ENCODE measurements around the gene FZD4. TPM values are rescaled to one million over a fixed set of nuclear protein-coding genes. Genes with fewer than 3 reads are reported as not detected.
"Not testable (repeated sequence)": the region's sequence is repeated elsewhere in the genome, so short reads cannot be mapped to it uniquely, and the experiment has no call there.

Gene FZD4
- total RNA-seq, 3 donors from 2014 or later: 0.05 to 0.11 (median 0.08) TPM

GRCh38 chr11:86918496-86918895, 36.7 kb downstream of the FZD4 start:
- DNase-seq (no peak), ATAC-seq (no peak)
- Mint-ChIP-seq H3K9me3 (no peaks in the 10 kb centered on the region), H3K4me1 (ENCODE audit: low read depth) (peaks cover 3% of the 10 kb centered on the region), H3K36me3 (ENCODE audit: insufficient read depth) (no peaks in the 10 kb centered on the region), H3K27me3 (ENCODE audit: low read depth) (peaks cover 1% of the 10 kb centered on the region), H3K4me3 (no peak overlapping the region)

DNA sequence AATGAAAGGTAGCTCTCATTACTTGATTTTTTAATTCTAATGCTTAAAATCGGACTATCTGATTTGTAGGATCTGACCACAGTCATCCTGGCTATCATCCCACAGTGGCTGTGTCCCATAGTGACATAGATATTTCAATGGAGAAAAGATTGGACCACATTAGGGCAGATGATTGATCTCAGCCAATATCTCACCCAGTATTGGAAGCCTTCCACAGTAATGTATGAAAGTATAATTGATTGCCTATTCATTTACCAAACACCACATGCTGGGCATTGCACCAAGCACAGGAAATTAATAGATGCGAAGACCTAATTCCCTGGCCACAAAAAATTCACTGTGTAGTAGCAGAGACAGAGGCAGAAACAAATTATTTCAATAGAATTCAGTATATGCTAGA, 37.6 kb downstream of the FZD4 start:
- Mint-ChIP-seq H3K27me3 (ENCODE audit: low read depth) (peaks cover 2% of the 10 kb centered on the region), H3K9me3 (no peaks in the 10 kb centered on the region), H3K36me3 (ENCODE audit: insufficient read depth) (no peaks in the 10 kb centered on the region), H3K4me3 (no peak overlapping the region), H3K4me1 (ENCODE audit: low read depth) (peaks cover 3% of the 10 kb centered on the region)
- DNase-seq: no peak
- ATAC-seq: no peak

GRCh38 chr11:86916330-86916729, 38.9 kb downstream of the FZD4 start:
- DNase-seq (no peak), ATAC-seq (no peak)
- H3K27me3 Mint-ChIP-seq (ENCODE audit: low read depth): peaks cover 2% of the 10 kb centered on the region
- H3K4me1 Mint-ChIP-seq (ENCODE audit: low read depth): peaks cover 3% of the 10 kb centered on the region
- H3K9me3 Mint-ChIP-seq: no peaks in the 10 kb centered on the region
- no peak overlapping the region for H3K4me3 Mint-ChIP-seq
- H3K36me3 Mint-ChIP-seq (ENCODE audit: insufficient read depth): no peaks in the 10 kb centered on the region

DNA sequence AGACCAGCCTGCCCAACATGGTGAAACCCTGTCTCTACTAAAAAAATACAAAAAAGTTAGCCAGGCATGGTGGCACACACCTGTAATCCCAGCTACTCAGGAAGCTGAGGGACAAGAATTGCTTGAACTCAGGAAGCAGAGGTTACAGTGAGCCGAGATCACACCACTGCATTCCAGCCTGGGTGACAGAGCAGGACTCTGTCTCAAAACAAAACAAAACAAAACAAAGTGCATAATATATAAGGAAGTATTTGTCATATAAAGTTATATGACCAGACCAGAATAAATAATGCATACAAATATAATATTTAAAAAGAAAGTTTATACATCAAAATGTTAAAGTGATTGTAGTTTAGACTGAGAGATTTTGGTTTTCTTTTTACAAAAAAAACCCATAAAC, 39.3 kb downstream of the FZD4 start:
- not testable (repeated sequence) for H3K36me3 Mint-ChIP-seq (ENCODE audit: insufficient read depth); H3K27me3 Mint-ChIP-seq (ENCODE audit: low read depth); H3K4me3 Mint-ChIP-seq; ATAC-seq; H3K9me3 Mint-ChIP-seq; DNase-seq; H3K4me1 Mint-ChIP-seq (ENCODE audit: low read depth)

GRCh38 chr11:86914865-86915519, 40.2 kb downstream of the FZD4 start:
- DNase-seq (no peak), ATAC-seq (no peak)
- Mint-ChIP-seq H3K36me3 (ENCODE audit: insufficient read depth) (no peaks in the 10 kb centered on the region), H3K4me1 (ENCODE audit: low read depth) (peaks cover 3% of the 10 kb centered on the region), H3K9me3 (no peaks in the 10 kb centered on the region), H3K27me3 (ENCODE audit: low read depth) (peaks cover 2% of the 10 kb centered on the region), H3K4me3 (no peak overlapping the region)

GRCh38 chr11:86912238-86912637, 43.0 kb downstream of the FZD4 start:
- Mint-ChIP-seq H3K4me1 (ENCODE audit: low read depth) (peaks cover 3% of the 10 kb centered on the region), H3K36me3 (ENCODE audit: insufficient read depth) (no peaks in the 10 kb centered on the region), H3K9me3 (no peaks in the 10 kb centered on the region), H3K4me3 (no peak overlapping the region), H3K27me3 (ENCODE audit: low read depth) (peaks cover 2% of the 10 kb centered on the region)
- DNase-seq (no peak), ATAC-seq (no peak)

DNA sequence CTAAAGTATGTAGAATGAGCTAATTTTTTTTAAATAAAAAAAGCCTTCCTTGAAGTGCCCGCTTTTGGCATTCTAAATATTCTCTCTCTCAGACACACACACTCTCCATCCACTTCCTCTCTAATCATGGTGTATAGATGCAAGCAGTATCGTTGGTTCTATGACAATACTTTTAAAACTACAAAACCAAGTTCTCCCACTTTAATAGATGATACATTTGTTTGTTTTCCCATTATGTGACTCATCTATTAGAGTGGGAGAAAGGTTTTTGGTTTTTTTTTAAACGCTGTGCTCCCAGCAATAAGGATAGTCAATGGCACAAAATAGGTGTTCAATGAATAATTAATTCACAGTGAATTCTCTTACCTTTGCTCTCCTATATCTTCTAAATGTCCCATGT, 44.6 kb downstream of the FZD4 start:
- Mint-ChIP-seq H3K4me1 (ENCODE audit: low read depth) (no peaks in the 10 kb centered on the region), H3K9me3 (no peaks in the 10 kb centered on the region), H3K27me3 (ENCODE audit: low read depth) (peaks cover 2% of the 10 kb centered on the region), H3K4me3 (no peak overlapping the region), H3K36me3 (ENCODE audit: insufficient read depth) (no peaks in the 10 kb centered on the region)
- ATAC-seq: no peak
- no peak for DNase-seq

DNA sequence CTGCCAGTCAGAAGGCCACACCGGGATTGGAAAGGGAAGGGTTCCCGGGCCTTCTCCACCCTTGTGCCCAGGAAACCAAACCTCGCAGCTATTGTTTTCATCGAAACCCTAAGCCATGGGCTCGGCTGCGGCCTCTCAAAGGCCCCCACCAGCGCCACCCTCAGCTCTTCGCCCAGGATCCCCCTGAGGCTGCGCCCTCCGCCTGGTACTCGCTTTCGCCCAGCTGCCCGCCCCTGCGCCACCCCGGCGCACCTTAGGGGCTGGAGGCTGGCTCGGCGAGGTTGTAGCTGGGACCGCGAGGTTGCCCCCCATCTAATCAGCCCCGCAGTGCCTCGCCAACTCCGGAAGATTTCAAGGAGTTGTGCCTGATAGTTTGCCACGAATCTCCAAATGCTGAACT, 49.0 kb downstream of the FZD4 start:
- no peak overlapping the region for H3K4me3 Mint-ChIP-seq
- no peaks in the 10 kb centered on the region for H3K27me3 Mint-ChIP-seq (ENCODE audit: low read depth)
- H3K4me1 Mint-ChIP-seq (ENCODE audit: low read depth): no peaks in the 10 kb centered on the region
- ATAC-seq: no peak
- H3K36me3 Mint-ChIP-seq (ENCODE audit: insufficient read depth): no peaks in the 10 kb centered on the region
- no peaks in the 10 kb centered on the region for H3K9me3 Mint-ChIP-seq
- DNase-seq: no peak

DNA sequence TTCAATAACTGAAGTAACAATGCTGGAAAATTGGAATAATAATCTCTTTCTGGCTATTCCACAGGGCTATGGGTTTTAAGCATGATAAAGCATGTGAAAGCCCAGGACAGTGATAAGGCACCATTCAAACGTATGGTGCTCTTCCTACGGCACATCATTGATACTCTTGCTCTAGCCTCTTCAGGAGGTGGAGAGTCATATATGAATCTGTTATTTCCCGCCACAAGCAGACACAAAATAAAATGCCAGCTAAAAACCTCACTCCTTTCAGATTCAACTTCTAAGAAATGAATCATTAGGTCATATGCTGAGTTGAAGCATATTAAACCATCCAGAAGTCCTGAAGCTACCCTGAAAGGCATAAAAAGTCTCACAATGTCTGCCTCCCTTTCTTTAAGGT, 49.9 kb downstream of the FZD4 start:
- ATAC-seq: no peak
- Mint-ChIP-seq H3K36me3 (ENCODE audit: insufficient read depth) (no peaks in the 10 kb centered on the region), H3K4me1 (ENCODE audit: low read depth) (no peaks in the 10 kb centered on the region)

DNA sequence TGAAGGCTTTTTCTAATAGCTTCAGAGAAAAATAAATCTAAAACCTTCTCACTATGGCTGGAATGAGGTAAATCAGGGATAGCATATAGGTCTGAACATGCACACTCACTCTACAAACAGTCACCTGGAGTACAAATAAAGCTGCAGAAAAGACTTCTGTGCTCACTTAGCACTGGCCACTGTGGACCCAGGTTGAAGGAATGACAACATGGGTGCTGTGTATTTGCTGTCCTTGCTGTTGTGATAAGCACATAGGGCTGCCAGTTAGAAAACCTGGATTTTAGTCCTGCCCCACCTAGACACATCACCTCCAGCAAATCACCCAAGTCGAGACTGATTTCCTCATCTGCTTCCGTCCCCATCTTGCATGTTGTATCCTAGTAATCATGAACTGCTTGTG, 51.2 kb downstream of the FZD4 start:
- no peaks in the 10 kb centered on the region for H3K36me3 Mint-ChIP-seq (ENCODE audit: insufficient read depth)
- H3K4me3 Mint-ChIP-seq: no peak overlapping the region
- H3K4me1 Mint-ChIP-seq (ENCODE audit: low read depth): no peaks in the 10 kb centered on the region
- no peaks in the 10 kb centered on the region for H3K9me3 Mint-ChIP-seq
- DNase-seq: no peak
- H3K27me3 Mint-ChIP-seq (ENCODE audit: low read depth): no peaks in the 10 kb centered on the region
- ATAC-seq: no peak

More for the DNA sequence above, 49.9 kb downstream of the FZD4 start:
- Mint-ChIP-seq H3K27me3 (ENCODE audit: low read depth) (no peaks in the 10 kb centered on the region), H3K9me3 (no peaks in the 10 kb centered on the region), H3K4me3 (no peak overlapping the region)
- DNase-seq: no peak

- no peaks in the 10 kb centered on the region for H3K27me3 Mint-ChIP-seq (ENCODE audit: low read depth)
- H3K4me3 Mint-ChIP-seq: no peak overlapping the region
- ATAC-seq (no peak), DNase-seq (no peak)
- H3K9me3 Mint-ChIP-seq: no peaks in the 10 kb centered on the region
- no peaks in the 10 kb centered on the region for H3K36me3 Mint-ChIP-seq (ENCODE audit: insufficient read depth)
- no peaks in the 10 kb centered on the region for H3K4me1 Mint-ChIP-seq (ENCODE audit: low read depth)
Measured at GRCh38 chr11:86902345-86902744, 52.9 kb downstream of the FZD4 start.

GRCh38 chr11:86901599-86901998, 53.6 kb downstream of the FZD4 start:
- Mint-ChIP-seq H3K36me3 (ENCODE audit: insufficient read depth) (no peaks in the 10 kb centered on the region), H3K4me3 (no peak overlapping the region), H3K4me1 (ENCODE audit: low read depth) (no peaks in the 10 kb centered on the region), H3K9me3 (no peaks in the 10 kb centered on the region), H3K27me3 (ENCODE audit: low read depth) (peaks cover 3% of the 10 kb centered on the region)
- ATAC-seq (no peak), DNase-seq (no peak)

- Mint-ChIP-seq H3K4me3 (no peak overlapping the region), H3K4me1 (ENCODE audit: low read depth) (no peaks in the 10 kb centered on the region), H3K36me3 (ENCODE audit: insufficient read depth) (no peaks in the 10 kb centered on the region), H3K27me3 (ENCODE audit: low read depth) (peaks cover 9% of the 10 kb centered on the region), H3K9me3 (no peaks in the 10 kb centered on the region)
- DNase-seq (no peak), ATAC-seq (no peak)
Measured at GRCh38 chr11:86900162-86900561, 55.0 kb downstream of the FZD4 start.

GRCh38 chr11:86898689-86899088, 56.5 kb downstream of the FZD4 start:
- Mint-ChIP-seq H3K4me1 (ENCODE audit: low read depth) (no peaks in the 10 kb centered on the region), H3K27me3 (ENCODE audit: low read depth) (peaks cover 9% of the 10 kb centered on the region), H3K9me3 (no peaks in the 10 kb centered on the region), H3K36me3 (ENCODE audit: insufficient read depth) (no peaks in the 10 kb centered on the region), H3K4me3 (no peak overlapping the region)
- ATAC-seq (no peak), DNase-seq (no peak)

DNA sequence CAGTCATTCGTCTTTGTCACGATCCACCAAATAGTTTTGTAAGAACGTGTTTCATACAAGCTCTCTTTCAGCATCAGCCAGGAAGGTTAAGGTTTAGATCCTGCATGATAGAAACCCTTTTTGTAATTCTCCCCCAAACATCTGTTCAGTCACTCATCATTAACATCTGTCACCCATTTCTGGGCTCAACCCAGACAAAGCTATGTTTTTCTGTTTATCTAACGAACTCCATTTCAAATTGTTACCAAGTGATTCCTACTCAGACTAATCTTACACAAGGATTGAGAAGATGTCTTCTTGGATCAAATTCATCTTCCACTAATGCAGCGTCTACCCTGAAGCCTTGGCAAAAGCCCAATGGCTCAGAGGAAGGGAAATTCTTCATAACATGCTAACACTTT, 58.8 kb downstream of the FZD4 start:
- H3K36me3 Mint-ChIP-seq (ENCODE audit: insufficient read depth): no peaks in the 10 kb centered on the region
- DNase-seq (no peak), ATAC-seq (no peak)
- no peaks in the 10 kb centered on the region for H3K9me3 Mint-ChIP-seq
- H3K4me1 Mint-ChIP-seq (ENCODE audit: low read depth): no peaks in the 10 kb centered on the region
- H3K27me3 Mint-ChIP-seq (ENCODE audit: low read depth): peaks cover 9% of the 10 kb centered on the region
- no peak overlapping the region for H3K4me3 Mint-ChIP-seq

Measured in activated T-cell treated with anti-CD3 and anti-CD28 coated beads, Interleukin-2, amount 50 U/mL, for 4 hours (primary cell).